ENCODE results near the gene MARCHF10.

MARCHF10 gene

DNA sequence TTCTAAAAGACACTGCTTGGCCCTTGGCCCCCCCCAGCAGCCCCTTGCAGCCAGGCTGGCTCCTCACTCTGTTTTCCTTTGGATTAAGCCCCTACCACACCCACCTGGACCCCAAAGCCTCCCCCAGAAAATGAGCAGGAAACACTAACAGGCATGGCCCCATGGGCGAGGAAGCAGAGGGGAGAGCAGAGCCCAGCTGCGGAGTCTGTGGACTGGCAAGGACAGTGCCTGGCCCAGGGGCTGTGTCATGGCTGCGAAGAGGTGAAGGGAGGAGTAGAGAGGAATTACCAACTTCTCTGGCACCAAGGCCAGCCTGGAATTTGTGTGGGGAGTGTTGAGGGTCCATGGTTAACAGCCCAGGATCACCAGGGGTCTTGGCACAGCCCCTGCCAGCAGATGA is 133.3 kb downstream of the MARCHF10 start:
- no peak for DNase-seq (ENCODE audit: low read depth)
- H3K4me3 ChIP-seq (ENCODE audit: low read depth, low read length) = no peak overlapping the region
- TF ChIP-seq, protein P1, sequence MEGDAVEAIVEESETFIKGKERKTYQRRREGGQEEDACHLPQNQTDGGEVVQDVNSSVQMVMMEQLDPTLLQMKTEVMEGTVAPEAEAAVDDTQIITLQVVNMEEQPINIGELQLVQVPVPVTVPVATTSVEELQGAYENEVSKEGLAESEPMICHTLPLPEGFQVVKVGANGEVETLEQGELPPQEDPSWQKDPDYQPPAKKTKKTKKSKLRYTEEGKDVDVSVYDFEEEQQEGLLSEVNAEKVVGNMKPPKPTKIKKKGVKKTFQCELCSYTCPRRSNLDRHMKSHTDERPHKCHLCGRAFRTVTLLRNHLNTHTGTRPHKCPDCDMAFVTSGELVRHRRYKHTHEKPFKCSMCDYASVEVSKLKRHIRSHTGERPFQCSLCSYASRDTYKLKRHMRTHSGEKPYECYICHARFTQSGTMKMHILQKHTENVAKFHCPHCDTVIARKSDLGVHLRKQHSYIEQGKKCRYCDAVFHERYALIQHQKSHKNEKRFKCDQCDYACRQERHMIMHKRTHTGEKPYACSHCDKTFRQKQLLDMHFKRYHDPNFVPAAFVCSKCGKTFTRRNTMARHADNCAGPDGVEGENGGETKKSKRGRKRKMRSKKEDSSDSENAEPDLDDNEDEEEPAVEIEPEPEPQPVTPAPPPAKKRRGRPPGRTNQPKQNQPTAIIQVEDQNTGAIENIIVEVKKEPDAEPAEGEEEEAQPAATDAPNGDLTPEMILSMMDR (conservative IDR thresholded peaks at IDR 0.05; ENCODE audit: low read depth, low read length) = no peak

DNA sequence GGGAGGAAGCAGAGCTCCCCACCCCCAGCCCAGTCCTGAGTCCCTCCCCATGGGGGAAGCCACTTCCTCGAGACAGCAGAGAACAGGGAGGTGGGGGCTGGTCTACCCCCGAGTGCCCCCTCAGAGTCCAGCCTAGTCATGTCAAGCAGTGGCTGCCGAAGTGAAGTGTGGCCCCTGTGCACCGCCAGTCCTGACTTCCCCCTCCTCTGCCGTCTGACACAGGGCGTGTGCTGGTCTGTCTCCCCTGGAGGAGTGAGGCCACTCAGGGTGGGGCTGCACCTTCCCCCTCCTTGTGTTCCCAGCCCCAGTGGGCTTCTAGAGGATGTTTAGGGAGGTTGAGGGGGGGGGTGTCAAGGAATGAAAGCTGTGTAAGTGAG is 133.8 kb downstream of the MARCHF10 start:
- TF ChIP-seq, protein P1 (conservative IDR thresholded peaks at IDR 0.05; ENCODE audit: low read depth, low read length) = no peak
- DNase-seq (ENCODE audit: low read depth) = no peak
- no peak overlapping the region for H3K4me3 ChIP-seq (ENCODE audit: low read depth, low read length)

DNA sequence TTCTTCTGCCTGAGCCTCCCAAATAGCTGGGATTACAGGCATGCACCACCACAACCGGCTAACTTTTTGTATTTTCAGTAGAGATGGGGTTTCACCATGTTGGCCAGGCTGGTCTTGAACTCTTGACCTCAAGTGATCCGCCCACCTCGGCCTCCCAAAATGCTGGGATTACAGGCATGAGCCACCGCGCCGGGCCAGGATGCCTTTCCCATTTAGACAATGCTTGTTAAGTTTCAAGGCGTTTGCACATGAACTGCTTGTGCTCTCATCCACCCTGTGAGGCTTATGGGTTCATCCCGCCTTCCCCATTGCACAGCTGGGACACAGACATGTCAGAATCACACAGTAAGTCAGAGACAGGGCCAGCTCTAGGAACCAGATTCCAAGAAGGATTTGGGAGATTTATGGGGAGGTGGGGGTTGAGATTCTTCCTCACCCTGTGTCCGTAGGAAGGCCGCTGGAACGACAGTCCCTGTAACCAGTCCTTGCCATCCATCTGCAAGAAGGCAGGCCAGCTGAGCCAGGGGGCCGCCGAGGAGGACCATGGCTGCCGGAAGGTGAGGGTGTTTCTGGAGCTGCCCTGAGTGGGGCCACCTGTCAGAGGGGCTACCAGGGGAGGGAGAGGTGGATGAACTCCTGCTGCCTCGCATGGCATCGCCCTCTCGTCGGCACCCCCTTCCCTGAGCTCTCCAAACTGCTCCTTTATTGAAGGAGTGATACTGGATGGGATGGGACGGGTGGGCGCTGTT is 134.3 kb downstream of the MARCHF10 start:
- TF ChIP-seq, protein P1 (conservative IDR thresholded peaks at IDR 0.05; ENCODE audit: low read depth, low read length) = no peak
- H3K4me3 ChIP-seq (ENCODE audit: low read depth, low read length) = no peak overlapping the region
- no peak for DNase-seq (ENCODE audit: low read depth)

DNA sequence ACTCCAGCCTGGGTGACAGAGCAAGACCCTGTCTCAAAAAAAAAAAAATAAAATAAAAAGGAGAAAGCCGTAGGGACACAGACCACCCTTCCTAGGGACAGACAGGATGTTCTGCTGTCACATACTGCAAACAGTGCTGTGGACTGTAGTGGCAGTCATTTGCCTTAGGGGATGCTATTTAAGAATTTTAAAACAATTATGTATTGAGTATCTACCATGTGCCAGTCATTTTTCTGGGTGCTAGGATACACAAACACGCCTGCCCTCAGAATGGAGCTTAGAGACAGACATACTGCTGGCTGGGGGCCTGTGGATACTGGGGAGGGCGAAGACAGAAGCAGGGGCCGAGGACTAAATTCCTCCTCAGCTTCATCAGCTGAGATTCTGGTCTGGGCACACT is 135.2 kb downstream of the MARCHF10 start:
- H3K4me3 ChIP-seq (ENCODE audit: low read depth, low read length) = no peak overlapping the region
- TF ChIP-seq, protein P1 (conservative IDR thresholded peaks at IDR 0.05; ENCODE audit: low read depth, low read length) = no peak
- DNase-seq (ENCODE audit: low read depth) = no peak

DNA sequence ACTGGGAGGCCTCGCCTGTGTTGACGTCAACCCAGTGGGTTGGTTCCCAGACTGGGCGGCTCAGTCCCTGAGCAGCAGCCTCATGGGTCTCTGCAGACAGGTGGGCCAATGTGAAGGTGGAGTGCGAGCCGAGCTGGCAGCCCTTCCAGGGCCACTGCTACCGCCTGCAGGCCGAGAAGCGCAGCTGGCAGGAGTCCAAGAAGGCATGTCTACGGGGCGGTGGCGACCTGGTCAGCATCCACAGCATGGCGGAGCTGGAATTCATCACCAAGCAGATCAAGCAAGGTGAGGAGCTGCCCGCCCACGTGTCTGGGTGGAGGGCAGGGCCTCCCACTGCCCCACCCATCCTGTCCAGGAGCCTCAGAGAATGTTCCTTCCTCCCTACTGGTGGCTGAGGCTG is 136.6 kb downstream of the MARCHF10 start:
- no peak for DNase-seq (ENCODE audit: low read depth)
- H3K4me3 ChIP-seq (ENCODE audit: low read depth, low read length) = no peak overlapping the region
- TF ChIP-seq, protein P1 (conservative IDR thresholded peaks at IDR 0.05; ENCODE audit: low read depth, low read length) = no peak

DNA sequence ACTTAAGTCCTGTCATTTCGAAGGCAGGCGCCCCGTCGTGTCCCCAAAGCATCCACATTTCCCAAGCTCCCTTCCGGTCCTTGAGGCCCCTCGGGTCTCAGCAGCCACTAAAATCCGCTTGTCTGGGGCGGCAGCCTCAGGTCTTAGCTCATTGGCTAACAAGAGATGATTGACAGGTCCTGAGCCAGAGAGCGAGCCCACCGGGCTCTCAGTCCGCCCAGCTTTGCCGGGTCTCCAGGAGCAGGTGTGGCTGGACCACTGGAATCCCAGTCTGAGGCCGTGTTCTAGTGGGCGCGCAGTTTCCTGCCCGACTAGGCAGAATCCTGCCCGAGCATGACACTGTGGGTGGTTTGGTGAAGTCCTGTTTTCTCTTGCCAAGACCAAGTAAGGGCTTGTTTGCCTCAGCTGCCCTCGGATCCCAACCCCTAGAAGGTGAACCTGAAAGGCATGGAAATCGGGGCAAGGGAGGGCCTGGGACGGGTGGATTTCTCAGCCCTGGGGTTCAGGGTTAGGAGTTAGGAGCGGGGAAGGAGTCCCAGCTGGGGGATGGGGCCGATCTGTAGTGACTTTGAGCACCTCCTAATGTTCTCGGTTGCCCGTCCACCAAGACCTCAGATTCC is 137.8 kb downstream of the MARCHF10 start:
- DNase-seq (ENCODE audit: low read depth) = no peak
- no peak overlapping the region for H3K4me3 ChIP-seq (ENCODE audit: low read depth, low read length)
- TF ChIP-seq, protein P1 (conservative IDR thresholded peaks at IDR 0.05; ENCODE audit: low read depth, low read length) = no peak
